ENCODE results near the gene SPTSSB.

DNA sequence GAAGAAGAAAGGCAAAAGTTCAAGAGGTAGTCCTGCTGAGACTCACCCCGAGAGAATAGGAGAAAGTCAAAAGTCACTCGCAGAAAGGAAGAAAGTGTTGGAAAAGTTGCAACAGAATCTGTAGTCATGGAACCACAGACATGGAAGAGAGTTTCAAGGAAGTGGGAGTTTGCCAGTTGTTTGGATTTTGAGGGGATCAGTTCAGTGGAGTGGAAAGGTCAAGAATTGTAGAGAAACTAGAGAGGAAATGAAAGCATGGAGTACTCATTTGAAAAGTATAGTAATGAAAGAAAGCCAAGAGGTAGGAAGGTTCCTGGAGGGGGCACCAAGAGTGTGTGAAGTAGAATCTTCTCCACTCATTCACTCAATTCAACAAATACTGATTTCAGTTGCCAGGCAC is 34.7 kb downstream of the SPTSSB start:
- TF ChIP-seq POLR2A (IDR thresholded peaks at IDR 0.05; ENCODE audit: borderline replicate concordance, extremely low read depth, insufficient read depth, insufficient read length) (no peak), RAD21 (IDR thresholded peaks at IDR 0.05; ENCODE audit: low read depth) (no peak), EZH2phosphoT487 (IDR thresholded peaks at IDR 0.05; ENCODE audit: borderline replicate concordance) (no peak), JUND (IDR thresholded peaks at IDR 0.05) (no peak), EZH2 (IDR thresholded peaks at IDR 0.05) (no peak), ELF1 (IDR thresholded peaks at IDR 0.05; ENCODE audit: borderline replicate concordance, low read depth) (no peak), POLR2AphosphoS5 (IDR thresholded peaks at IDR 0.05; ENCODE audit: low read depth, low read length) (no peak), ZFX (IDR thresholded peaks at IDR 0.05) (no peak), CBX3 (IDR thresholded peaks at IDR 0.05; ENCODE audit: low read depth) (no peak), SIN3A (IDR thresholded peaks at IDR 0.05; ENCODE audit: low read depth) (no peak)
- TF ChIP-seq, protein P1, sequence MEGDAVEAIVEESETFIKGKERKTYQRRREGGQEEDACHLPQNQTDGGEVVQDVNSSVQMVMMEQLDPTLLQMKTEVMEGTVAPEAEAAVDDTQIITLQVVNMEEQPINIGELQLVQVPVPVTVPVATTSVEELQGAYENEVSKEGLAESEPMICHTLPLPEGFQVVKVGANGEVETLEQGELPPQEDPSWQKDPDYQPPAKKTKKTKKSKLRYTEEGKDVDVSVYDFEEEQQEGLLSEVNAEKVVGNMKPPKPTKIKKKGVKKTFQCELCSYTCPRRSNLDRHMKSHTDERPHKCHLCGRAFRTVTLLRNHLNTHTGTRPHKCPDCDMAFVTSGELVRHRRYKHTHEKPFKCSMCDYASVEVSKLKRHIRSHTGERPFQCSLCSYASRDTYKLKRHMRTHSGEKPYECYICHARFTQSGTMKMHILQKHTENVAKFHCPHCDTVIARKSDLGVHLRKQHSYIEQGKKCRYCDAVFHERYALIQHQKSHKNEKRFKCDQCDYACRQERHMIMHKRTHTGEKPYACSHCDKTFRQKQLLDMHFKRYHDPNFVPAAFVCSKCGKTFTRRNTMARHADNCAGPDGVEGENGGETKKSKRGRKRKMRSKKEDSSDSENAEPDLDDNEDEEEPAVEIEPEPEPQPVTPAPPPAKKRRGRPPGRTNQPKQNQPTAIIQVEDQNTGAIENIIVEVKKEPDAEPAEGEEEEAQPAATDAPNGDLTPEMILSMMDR (IDR thresholded peaks at IDR 0.05 in 2 of 3, conservative IDR thresholded peaks at IDR 0.05 in 1 of 3; ENCODE audit: borderline replicate concordance in 1 of 3, insufficient read depth in 1 of 3, low read depth in 2 of 3, low read length in 2 of 3) = no peak
- TF ChIP-seq, protein P2, sequence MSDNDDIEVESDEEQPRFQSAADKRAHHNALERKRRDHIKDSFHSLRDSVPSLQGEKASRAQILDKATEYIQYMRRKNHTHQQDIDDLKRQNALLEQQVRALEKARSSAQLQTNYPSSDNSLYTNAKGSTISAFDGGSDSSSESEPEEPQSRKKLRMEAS (IDR thresholded peaks at IDR 0.05) = no peak
- TF ChIP-seq, protein P3, sequence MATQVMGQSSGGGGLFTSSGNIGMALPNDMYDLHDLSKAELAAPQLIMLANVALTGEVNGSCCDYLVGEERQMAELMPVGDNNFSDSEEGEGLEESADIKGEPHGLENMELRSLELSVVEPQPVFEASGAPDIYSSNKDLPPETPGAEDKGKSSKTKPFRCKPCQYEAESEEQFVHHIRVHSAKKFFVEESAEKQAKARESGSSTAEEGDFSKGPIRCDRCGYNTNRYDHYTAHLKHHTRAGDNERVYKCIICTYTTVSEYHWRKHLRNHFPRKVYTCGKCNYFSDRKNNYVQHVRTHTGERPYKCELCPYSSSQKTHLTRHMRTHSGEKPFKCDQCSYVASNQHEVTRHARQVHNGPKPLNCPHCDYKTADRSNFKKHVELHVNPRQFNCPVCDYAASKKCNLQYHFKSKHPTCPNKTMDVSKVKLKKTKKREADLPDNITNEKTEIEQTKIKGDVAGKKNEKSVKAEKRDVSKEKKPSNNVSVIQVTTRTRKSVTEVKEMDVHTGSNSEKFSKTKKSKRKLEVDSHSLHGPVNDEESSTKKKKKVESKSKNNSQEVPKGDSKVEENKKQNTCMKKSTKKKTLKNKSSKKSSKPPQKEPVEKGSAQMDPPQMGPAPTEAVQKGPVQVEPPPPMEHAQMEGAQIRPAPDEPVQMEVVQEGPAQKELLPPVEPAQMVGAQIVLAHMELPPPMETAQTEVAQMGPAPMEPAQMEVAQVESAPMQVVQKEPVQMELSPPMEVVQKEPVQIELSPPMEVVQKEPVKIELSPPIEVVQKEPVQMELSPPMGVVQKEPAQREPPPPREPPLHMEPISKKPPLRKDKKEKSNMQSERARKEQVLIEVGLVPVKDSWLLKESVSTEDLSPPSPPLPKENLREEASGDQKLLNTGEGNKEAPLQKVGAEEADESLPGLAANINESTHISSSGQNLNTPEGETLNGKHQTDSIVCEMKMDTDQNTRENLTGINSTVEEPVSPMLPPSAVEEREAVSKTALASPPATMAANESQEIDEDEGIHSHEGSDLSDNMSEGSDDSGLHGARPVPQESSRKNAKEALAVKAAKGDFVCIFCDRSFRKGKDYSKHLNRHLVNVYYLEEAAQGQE (IDR thresholded peaks at IDR 0.05; ENCODE audit: low read depth) = no peak
